ENCODE measurements around the gene FCHSD2.
"Not testable (repeated sequence)": the region's sequence is repeated elsewhere in the genome, so short reads cannot be mapped to it uniquely, and the experiment has no call there.

FCHSD2 gene

DNA sequence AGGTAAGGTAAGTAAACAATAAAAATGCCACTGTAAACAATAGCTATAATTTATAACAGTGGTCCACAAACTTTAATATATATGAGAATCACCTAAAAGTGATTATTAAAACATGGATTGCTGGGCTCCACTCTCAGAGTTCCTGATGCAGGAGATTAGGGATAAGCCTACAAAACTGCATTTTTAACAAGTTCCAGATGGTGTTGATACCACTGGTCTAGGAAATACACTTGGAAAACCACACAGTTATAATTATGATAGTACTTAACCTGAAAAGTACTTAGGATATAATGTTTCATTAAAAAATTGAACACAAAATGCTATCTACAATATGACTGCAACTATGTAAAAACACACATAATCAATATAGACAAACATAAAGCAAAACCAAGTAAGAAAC is 20.4 kb downstream of the FCHSD2 start:
- no peak for DNase-seq (ENCODE audit: low read depth)

- no peak for DNase-seq (ENCODE audit: low read depth)
These were observed 25.0 kb downstream of the FCHSD2 start for GRCh38 chr11:73117071-73117470.

DNA sequence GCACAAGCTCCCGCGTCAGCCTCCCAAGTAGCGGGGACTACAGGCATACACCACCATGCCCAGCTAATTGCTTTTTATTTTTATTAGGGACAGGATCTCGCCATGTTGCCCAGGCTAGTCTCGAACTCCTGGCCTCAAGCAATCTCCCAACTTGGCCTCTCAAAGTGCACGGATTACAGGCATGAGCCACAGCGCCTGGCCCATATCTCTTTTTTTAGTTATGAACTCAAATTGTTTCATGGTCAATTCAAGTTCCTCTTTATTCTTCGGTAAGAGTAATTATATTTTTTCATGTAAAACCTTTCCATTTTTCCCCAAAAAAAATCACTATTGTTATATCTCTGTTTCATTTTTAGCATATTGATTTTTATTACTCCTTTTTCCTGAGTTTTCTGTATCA is 25.5 kb downstream of the FCHSD2 start:
- DNase-seq (ENCODE audit: low read depth): no peak

DNA sequence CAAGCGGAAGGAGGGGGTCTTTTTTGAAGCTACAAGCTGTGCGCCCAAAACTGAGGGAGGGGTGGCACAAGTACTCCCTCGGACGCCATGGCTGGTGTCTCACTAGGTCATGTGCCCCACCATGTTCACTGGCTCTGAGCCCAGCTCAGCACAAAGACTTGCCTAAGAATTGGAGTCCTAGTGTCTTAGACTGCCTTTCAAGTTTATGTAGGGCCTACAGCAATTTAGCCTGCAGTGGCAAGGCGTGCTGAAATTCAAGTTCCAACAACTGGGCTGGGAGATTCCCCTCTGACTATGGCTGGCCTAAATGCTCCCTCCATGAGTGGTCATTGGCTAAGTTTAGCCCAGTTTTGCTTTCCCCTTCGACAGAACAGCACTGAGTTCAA is 27.3 kb downstream of the FCHSD2 start:
- DNase-seq (ENCODE audit: low read depth): no peak

GRCh38 chr11:73114110-73114834 is 27.8 kb downstream of the FCHSD2 start:
- no peak for DNase-seq (ENCODE audit: low read depth)

DNA sequence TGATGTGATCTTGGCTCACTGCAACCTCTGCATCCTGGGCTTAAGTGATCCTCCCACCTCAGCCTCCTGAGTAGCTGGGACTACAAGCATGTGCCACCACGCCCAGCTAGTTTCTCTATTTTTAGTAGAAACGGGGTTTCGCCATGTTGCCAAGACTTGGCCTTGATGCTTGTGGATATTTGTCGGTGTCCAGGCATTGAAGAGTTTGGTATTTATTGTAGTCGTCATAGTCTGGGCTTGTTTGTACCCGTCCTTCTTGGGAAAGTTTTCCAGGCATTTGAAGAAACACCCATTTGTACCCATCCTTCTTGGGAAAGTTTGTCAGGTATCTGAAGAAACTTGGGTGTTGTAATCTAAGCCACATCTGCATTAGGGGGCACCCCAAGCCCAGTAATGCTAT is 28.7 kb downstream of the FCHSD2 start:
- DNase-seq (ENCODE audit: low read depth): no peak

DNA sequence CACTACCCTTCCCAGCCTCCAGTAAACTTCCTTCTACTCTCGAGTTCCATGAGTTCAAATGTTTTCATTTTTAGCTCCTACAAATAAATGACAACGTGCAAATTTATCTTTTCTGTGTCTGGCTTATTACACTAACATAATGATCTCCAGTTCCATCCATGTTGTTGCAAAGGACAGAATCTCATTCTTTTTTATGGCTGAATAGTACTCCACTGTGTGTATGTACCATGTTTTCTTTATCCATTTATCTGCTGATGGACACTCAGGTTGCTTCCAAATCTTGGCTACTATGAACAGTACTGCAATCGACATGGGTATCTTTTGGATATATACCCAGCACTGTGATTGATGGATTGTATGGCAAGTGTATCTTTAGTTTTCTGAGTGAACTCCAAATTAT is 34.5 kb downstream of the FCHSD2 start:
- DNase-seq (ENCODE audit: low read depth): no peak

DNA sequence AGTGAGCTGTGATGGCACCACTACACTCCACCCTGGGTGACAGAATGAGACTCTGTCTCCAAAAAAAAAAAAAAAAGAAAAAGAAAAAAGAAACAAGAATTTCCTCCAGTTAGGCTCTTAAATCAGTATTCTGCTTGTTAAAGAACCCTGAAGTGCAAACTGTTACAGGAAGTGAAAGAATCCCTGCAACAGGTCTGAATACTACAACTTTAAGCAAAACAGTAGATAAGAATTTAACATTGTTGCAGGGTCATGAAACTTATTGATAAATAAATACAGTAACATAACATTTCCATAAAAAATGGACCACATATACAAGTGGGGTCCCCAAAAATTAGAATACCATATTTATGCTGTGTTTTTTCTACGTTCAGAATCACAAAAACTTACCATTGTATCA is 35.8 kb downstream of the FCHSD2 start:
- no peak for DNase-seq (ENCODE audit: low read depth)

- no peak for DNase-seq (ENCODE audit: low read depth)
These were observed 41.5 kb downstream of the FCHSD2 start for GRCh38 chr11:73100578-73100977.

- no peak for DNase-seq (ENCODE audit: low read depth)
These were observed 42.4 kb downstream of the FCHSD2 start for GRCh38 chr11:73099512-73100266.

DNA sequence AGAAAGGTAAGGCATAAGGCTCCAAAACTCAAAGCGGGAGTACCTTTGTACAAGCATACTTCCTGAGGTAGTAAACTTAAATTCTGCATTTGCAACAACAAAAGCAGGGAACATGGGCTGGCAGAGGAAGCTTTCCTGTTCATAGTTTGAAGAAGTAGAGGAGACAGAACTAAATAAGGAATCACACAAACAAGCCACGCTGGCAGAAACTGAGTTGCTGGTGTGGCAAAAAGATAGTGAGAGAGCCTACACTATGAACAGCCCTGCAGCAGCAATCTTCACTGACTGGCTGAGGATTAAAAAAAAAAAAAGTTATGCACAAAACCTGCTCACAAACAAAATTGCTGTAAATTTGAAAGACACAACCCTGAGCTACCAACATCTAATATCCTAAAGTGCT is 46.5 kb downstream of the FCHSD2 start:
- no peak for DNase-seq (ENCODE audit: low read depth)

- no peak for DNase-seq (ENCODE audit: low read depth)
These were observed 50.4 kb downstream of the FCHSD2 start for GRCh38 chr11:73091521-73092305.

- no peak for DNase-seq (ENCODE audit: low read depth)
These were observed 54.4 kb downstream of the FCHSD2 start for GRCh38 chr11:73087730-73088129.

DNA sequence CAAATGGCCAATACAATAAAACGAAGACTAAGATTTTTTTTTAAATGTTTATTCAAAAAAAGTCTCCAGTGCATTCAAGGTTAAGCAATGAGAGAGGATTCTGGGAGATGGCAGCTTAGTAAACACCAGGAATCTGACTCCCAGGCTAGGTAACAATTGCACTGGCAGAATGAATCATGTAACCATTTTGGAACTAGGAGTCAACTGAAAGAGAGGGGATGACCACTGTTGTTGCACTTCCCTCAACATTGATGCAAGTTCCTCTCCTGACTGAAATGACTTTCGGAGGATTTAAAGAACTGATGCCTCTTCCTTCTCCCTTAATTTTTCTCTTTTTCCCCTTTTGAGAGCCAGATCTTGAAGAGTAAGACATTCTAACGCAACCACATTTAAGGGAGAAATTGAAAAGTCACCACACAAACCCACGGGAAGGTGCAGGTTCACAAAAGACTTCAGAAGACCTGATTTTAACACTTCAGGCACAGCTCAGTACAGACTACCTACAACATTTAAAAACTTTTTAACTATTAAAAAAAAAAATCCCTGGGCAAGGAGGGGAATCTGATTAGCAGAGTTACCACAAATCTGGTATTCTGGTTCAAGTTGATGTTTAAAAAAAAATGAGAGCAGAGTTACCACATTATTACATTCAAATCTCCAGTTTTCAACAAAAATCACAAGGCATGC is 56.8 kb downstream of the FCHSD2 start:
- no peak for DNase-seq (ENCODE audit: low read depth)

DNA sequence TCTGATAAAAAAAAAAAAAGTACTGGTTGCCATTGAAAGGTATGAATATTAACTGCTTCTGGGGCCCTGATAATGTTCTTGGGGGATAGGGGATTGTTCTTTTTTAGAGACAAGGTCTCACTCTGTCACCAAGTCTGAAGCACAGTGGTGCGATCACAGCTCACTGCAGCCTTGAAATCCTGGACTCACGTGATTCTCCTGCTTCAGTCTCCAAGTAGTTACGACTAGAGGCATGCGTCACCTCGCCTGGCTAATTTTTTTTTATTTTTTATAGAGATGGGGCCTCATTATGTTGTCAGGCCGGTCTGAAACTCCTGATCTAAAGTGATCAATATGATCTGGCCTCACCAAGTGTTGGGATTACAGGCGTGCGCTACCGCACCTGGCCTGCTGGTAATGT is 63.5 kb downstream of the FCHSD2 start:
- DNase-seq (ENCODE audit: low read depth): no peak

GRCh38 chr11:73077454-73077853 is 64.7 kb downstream of the FCHSD2 start:
- DNase-seq (ENCODE audit: low read depth): no peak

DNA sequence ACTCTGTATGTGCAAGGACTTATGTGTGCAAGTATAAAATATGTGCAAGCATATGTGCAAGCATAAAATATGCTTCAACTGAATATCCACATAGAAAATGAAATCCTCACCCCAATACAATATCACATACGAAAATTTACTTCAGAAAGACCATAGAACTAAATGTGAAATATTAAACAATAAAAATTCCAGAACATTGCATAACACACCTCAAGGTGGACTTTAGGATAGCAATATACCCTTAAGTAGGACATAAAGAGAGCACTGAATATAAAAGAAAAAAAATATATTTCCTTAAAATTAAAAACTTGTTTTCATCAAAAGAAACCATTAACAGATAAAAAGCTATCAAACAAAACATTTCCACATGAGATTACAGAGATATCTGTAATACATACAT is 67.8 kb downstream of the FCHSD2 start:
- DNase-seq (ENCODE audit: low read depth): no peak

GRCh38 chr11:73072935-73073481 is 69.1 kb downstream of the FCHSD2 start:
- DNase-seq (ENCODE audit: low read depth): no peak

GRCh38 chr11:73070653-73071052 is 71.5 kb downstream of the FCHSD2 start:
- no peak for DNase-seq (ENCODE audit: low read depth)

DNA sequence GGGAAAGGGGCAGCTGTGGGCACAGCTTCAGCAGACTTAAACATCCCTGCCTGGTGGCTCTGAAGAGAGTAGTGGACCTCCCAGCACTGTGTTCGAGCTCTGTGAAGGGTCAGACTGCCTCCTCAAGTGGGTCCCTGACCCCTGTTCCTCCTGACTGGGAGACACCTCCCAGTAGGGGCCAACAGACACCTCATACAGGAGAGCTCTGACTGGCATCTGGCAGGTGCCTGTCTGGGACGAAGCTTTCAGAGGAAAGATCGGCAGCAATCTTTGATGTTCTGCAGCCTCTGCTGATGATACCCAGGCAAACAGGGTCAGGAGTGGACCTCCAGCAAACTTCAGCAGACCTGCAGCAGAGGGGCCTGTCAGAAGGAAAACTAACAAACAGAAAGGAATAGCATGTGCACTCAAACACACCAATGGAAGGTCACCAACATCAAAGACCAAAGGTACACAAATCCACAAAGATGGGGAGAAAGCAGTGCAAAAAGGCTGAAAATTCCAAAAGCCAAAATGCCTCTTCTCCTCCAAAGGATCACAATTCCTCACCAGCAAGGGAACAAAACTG is 80.2 kb downstream of the FCHSD2 start:
- not testable (repeated sequence) for DNase-seq (ENCODE audit: low read depth)

- not testable (repeated sequence) for DNase-seq (ENCODE audit: low read depth)
These were observed 80.7 kb downstream of the FCHSD2 start for GRCh38 chr11:73061434-73061833.

GRCh38 chr11:73059915-73060314 is 82.2 kb downstream of the FCHSD2 start:
- no peak for DNase-seq (ENCODE audit: low read depth)
